Activated CD8-positive, alpha-beta T cell treated with anti-CD3 and anti-CD28 coated beads for 36 hours (primary cell): ENCODE measurements around the gene SPATS2L. TPM values are rescaled to one million over a fixed set of nuclear protein-coding genes. Genes with fewer than 3 reads are reported as not detected.

Source experiments
- ATAC-seq: fragments of 200-7000 bp; cut with Tn5 transposase; one replicate; pipeline ENCODE4 v1.10.0; 2021; ENCODE audit warnings: mild to moderate bottlenecking, moderate library complexity
- CTCF ChIA-PET: fragments of 350-600 bp; sonication (Branson Sonifier 250); formaldehyde crosslinking; loops from one replicate; lab custom pipeline; 2021; ENCODE audit warnings: antibody characterized with exemption; lab: Charles Lee
- POLR2A ChIA-PET: fragments of 350-600 bp; sonication (Branson Sonifier 250); formaldehyde crosslinking; loops from one replicate; lab custom pipeline; 2021; ENCODE audit warnings: antibody characterized with exemption; lab: Charles Lee
- DNase-seq: peaks from one replicate; pipeline ENCODE4 v3.0.0-alpha.2; 2020
- H3K27ac Mint-ChIP-seq: one replicate; pipeline ENCODE4 v1.8.0; 2021; ENCODE audit warnings: mild to moderate bottlenecking, mixed read lengths
- H3K27me3 Mint-ChIP-seq: one replicate; pipeline ENCODE4 v1.8.0; 2021; ENCODE audit warnings: mixed read lengths
- H3K36me3 Mint-ChIP-seq: one replicate; pipeline ENCODE4 v1.8.0; 2021; ENCODE audit warnings: low read depth, mixed read lengths
- H3K4me1 Mint-ChIP-seq: one replicate; pipeline ENCODE4 v1.8.0; 2021; ENCODE audit warnings: low read depth, mixed read lengths
- H3K4me3 Mint-ChIP-seq: one replicate; pipeline ENCODE4 v1.8.0; 2021; ENCODE audit warnings: mild to moderate bottlenecking, moderate library complexity, mixed read lengths
- H3K9me3 Mint-ChIP-seq: one replicate; pipeline ENCODE4 v1.8.0; 2021; ENCODE audit warnings: mixed read lengths
- CTCF ChIP-seq: fragments of 200-600 bp; IDR thresholded peaks from one replicate; pipeline ENCODE4 v1.8.0; 2022; ENCODE audit warnings: antibody characterized with exemption, mild to moderate bottlenecking
- intact Hi-C: fragments of 100-400 bp; cut with micrococcal nuclease; formaldehyde crosslinking; loops from one replicate; pipeline ENCODE4 v1.10.0; 2022
- total RNA-seq, 2 experiments: library from RNA; stranded (reverse); gene quantifications; one replicate each; pipeline ENCODE4 v1.2.3, GENCODE V29; 2021

The SPATS2L gene
- total RNA-seq, 2 experiments from 2014 or later = 5.7 to 9.0 TPM

GRCh38 chr2:200309296-200310049 is 3.0 kb downstream of the SPATS2L start:
- TF ChIP-seq CTCF = no peak
- H3K27me3 Mint-ChIP-seq = peaks cover 38% of the 10 kb centered on the region
- no peak overlapping the region for H3K4me3 Mint-ChIP-seq
- no peak overlapping the region for H3K27ac Mint-ChIP-seq
- H3K36me3 Mint-ChIP-seq = no peaks in the 10 kb centered on the region
- DNase-seq (no peak), ATAC-seq (no peak)
- no peaks in the 10 kb centered on the region for H3K9me3 Mint-ChIP-seq
- POLR2A ChIA-PET = no interaction called here
- intact Hi-C loops = loop anchor here (10.0 kb wide), 1 partner anchor 155 kb away; no protein-coding TSS in a partner anchor
- H3K4me1 Mint-ChIP-seq = peaks cover 8% of the 10 kb centered on the region
- CTCF ChIA-PET = interaction anchor here (1.6 kb wide), 1 partner anchor 11 kb away, joined by 4 read pairs; no protein-coding TSS in a partner anchor

DNA sequence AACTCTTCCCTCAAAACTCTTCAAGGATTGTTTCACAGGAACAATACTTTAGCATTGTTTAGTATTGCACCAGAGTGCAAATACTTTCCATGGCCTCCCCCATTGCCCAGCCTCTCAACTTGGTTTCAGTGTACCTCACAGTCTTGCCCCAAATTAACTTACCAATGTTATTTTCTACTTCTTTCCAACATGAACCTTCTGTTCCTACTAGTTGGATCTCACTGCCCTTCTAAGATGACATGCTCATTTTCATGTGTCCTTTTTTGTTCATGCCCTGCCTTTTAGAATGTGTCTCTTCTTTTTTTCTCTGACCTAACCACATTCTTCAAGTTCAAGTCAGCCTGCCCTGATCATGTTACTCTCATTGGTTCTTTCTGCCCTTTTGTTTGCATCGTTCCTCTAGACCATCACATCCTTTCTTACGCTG is 4.1 kb downstream of the SPATS2L start:
- H3K27me3 Mint-ChIP-seq = peaks cover 35% of the 10 kb centered on the region
- intact Hi-C loops = no loop called here
- no peak for DNase-seq
- no peaks in the 10 kb centered on the region for H3K9me3 Mint-ChIP-seq
- ChIA-PET POLR2A (no interaction called here), CTCF (no interaction called here)
- ATAC-seq = no peak
- H3K4me1 Mint-ChIP-seq = peaks cover 8% of the 10 kb centered on the region
- no peak overlapping the region for H3K27ac Mint-ChIP-seq
- TF ChIP-seq CTCF = no peak
- no peaks in the 10 kb centered on the region for H3K36me3 Mint-ChIP-seq
- no peak overlapping the region for H3K4me3 Mint-ChIP-seq

DNA sequence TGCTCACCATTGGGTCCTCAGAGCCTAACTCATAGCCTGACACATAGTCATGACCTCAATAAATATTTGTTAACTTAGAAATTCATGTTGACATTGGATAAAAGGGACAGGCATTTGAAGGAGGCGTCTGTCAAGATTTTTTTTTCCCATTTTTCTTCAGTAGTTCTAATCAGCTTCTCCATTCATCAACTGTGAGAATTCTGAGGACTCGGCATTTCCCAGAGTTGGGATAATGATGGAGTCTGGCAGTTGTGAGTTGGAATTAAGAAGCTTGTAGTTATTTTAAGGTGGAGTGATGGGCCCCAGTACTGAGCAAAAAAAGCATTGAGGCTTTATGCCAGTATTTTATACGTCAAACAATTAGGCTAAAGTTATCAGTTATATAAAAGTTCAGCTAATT is 4.6 kb downstream of the SPATS2L start:
- CTCF ChIA-PET = no interaction called here
- intact Hi-C loops = no loop called here

GRCh38 chr2:200314976-200315567 is 8.6 kb downstream of the SPATS2L start:
- Mint-ChIP-seq H3K36me3 (no peaks in the 10 kb centered on the region), H3K4me3 (no peak overlapping the region), H3K4me1 (no peaks in the 10 kb centered on the region), H3K27ac (no peak overlapping the region), H3K27me3 (peaks cover 17% of the 10 kb centered on the region), H3K9me3 (no peaks in the 10 kb centered on the region)
- POLR2A ChIA-PET = no interaction called here
- intact Hi-C loops = no loop called here
- CTCF ChIA-PET = no interaction called here
- no peak for TF ChIP-seq CTCF
- ATAC-seq (no peak), DNase-seq (no peak)

More for the DNA sequence above, 4.6 kb downstream of the SPATS2L start:
- no peak for ATAC-seq
- no peak for TF ChIP-seq CTCF
- Mint-ChIP-seq H3K9me3 (no peaks in the 10 kb centered on the region), H3K36me3 (no peaks in the 10 kb centered on the region), H3K27ac (no peak overlapping the region), H3K4me3 (no peak overlapping the region), H3K4me1 (peaks cover 4% of the 10 kb centered on the region), H3K27me3 (peaks cover 30% of the 10 kb centered on the region)
- DNase-seq = no peak
- POLR2A ChIA-PET = no interaction called here

DNA sequence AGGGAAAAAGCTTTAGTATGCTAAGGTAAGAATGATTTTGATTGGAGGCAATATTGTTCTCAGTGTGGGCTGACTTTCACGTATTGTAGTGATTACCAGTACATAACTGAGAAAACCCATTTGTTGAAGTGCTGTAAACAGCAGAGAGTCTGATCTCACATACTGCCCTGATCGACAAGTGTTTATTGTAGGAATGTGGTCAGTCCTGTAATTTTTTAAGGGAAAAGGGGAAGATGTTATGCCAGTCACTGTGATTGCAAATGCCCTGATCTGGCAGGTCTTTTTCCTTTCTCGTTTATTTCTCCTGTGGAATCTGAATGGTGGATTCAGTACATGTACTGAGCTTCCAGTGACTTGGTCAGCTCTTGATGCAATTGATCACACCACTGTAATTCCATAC is 11.5 kb downstream of the SPATS2L start:
- Mint-ChIP-seq H3K4me1 (peaks cover 7% of the 10 kb centered on the region), H3K4me3 (no peak overlapping the region), H3K36me3 (no peaks in the 10 kb centered on the region), H3K9me3 (no peaks in the 10 kb centered on the region), H3K27me3 (peaks cover 7% of the 10 kb centered on the region), H3K27ac (no peak overlapping the region)
- CTCF ChIA-PET = no interaction called here
- intact Hi-C loops = no loop called here
- no peak for TF ChIP-seq CTCF
- DNase-seq = no peak
- no peak for ATAC-seq
- POLR2A ChIA-PET = no interaction called here
